DND-41 (cell line): ENCODE data around the gene LONRF3.

Experiments
- EZH2 ChIP-seq: IDR thresholded peaks from 3 replicates; pipeline ENCODE4 v1.6.1; 2012; ENCODE audit warnings: borderline replicate concordance, low read depth, mild to moderate bottlenecking, moderate library complexity, low read length, inconsistent platforms; ENCODE audit not compliant: severe bottlenecking
- TF ChIP-seq, protein P1 (sequence below): IDR thresholded peaks from 2 replicates; pipeline ENCODE4 v1.5.1; 2012; ENCODE audit warnings: borderline replicate concordance, low read length, moderate library complexity, mild to moderate bottlenecking; ENCODE audit not compliant: poor library complexity, severe bottlenecking; ENCODE audit errors: extremely low read depth

DNA sequence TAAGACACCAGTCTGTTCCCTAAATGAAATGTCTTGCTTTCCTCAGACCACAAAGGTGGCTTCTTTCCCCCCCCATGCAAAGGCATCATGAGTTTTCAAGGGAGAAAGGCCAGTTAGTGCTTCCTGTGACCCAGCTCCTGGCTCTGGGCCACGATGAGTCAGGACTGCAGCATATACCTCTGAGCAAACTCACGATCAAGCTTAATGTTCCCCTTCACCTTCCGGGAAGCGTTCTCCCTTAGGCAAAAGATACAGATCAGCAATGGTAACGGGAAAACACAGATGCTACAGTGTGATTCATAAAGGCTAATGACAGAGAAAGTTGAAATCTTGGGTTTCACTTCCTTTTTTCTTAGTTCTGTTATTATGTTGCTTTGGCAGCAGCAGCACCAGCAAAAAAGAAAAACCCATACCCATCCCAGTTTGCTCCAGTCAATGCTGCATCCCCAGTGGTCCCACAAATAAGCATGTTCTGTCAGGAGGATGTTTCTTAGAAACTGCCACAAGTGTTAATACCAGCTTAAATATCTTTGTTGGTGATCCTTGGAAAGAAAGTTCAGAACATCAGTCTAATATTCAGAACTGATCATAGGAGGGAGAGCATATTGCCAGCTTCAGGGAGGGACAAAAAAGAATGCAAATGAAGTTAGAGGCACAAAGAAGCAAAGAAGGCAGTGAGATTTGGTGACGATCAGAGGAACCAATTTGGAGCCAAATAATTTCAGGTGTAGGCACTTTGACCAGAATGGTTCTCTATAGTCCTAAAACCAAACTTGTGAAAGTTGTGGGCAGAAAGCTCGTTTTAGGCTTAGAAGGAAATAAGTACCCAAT, 41.2 kb downstream of the LONRF3 start:
- TF ChIP-seq, protein P1, sequence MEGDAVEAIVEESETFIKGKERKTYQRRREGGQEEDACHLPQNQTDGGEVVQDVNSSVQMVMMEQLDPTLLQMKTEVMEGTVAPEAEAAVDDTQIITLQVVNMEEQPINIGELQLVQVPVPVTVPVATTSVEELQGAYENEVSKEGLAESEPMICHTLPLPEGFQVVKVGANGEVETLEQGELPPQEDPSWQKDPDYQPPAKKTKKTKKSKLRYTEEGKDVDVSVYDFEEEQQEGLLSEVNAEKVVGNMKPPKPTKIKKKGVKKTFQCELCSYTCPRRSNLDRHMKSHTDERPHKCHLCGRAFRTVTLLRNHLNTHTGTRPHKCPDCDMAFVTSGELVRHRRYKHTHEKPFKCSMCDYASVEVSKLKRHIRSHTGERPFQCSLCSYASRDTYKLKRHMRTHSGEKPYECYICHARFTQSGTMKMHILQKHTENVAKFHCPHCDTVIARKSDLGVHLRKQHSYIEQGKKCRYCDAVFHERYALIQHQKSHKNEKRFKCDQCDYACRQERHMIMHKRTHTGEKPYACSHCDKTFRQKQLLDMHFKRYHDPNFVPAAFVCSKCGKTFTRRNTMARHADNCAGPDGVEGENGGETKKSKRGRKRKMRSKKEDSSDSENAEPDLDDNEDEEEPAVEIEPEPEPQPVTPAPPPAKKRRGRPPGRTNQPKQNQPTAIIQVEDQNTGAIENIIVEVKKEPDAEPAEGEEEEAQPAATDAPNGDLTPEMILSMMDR: no peak
- TF ChIP-seq EZH2: no peak
